Measurements from ENCODE around the gene PPP1CA. TPM values are rescaled to one million over a fixed set of nuclear protein-coding genes. Genes with fewer than 3 reads are reported as not detected.

Gene PPP1CA
- total RNA-seq, 1 donor from 2014 or later: 159 TPM

DNA sequence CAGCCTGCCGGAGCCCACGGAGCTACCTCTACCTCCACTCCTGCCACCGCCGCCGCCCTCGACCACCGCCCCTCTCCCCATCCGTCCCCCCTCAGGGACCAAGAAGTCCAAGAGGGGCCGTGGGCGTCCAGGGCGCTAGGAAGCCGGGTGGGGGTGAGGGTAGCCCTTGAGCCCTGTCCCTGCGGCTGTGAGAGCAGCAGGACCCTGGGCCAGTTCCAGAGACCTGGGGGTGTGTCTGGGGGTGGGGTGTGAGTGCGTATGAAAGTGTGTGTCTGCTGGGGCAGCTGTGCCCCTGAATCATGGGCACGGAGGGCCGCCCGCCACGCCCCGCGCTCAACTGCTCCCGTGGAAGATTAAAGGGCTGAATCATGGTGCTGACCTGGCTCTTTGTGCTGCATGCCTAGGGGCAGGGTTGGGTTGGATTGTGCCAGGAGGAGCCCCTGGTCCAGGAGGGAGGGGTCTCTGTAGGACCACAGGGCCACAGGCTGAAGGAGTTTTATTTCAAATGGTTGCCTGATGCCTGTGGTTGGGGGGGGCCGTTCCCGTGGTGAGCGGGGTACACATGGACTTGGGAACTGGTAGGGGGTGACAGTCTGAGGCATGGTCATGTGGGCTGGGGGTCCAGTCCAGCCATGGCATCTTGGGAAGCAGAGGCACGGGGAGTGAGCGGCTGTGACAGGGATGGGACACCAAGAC is 33.5 kb upstream of the PPP1CA start:
- H3K27me3 Mint-ChIP-seq (ENCODE audit: low read depth, unreplicated experiment): no peaks in the 10 kb centered on the region
- no peak overlapping the region for H3K4me2 ChIP-seq (ENCODE audit: low read length)
- no peak overlapping the region for H3K27ac Mint-ChIP-seq (ENCODE audit: unreplicated experiment)
- peaks cover 13% of the 10 kb centered on the region for H3K4me1 ChIP-seq (ENCODE audit: insufficient read depth, low read length)
- H3K27ac ChIP-seq (ENCODE audit: low read depth, low read length): no peak overlapping the region
- H3K4me1 Mint-ChIP-seq (ENCODE audit: low read depth, unreplicated experiment): peaks cover 7% of the 10 kb centered on the region
- no peaks in the 10 kb centered on the region for H4K20me1 ChIP-seq (ENCODE audit: insufficient read depth, low read length)
- FAIRE-seq: no peak
- H3K4me3 ChIP-seq (ENCODE audit: insufficient read depth, low read depth, low read length): no peak overlapping the region
- no peaks in the 10 kb centered on the region for H3K27me3 ChIP-seq (ENCODE audit: insufficient read depth, low read length)
- no peak overlapping the region for H3K9ac ChIP-seq (ENCODE audit: low read length)
- H3K36me3 ChIP-seq (ENCODE audit: insufficient read depth, low read length): peaks cover 8% of the 10 kb centered on the region
- peaks cover 7% of the 10 kb centered on the region for H3K79me2 ChIP-seq (ENCODE audit: insufficient read depth, low read length)
- no peak overlapping the region for H3K4me3 Mint-ChIP-seq (ENCODE audit: unreplicated experiment)
- DNase-seq (ENCODE audit: low read depth): no peak
- H3K9me3 ChIP-seq (ENCODE audit: insufficient read depth, low read depth, low read length): no peaks in the 10 kb centered on the region
- TF ChIP-seq, protein P1, sequence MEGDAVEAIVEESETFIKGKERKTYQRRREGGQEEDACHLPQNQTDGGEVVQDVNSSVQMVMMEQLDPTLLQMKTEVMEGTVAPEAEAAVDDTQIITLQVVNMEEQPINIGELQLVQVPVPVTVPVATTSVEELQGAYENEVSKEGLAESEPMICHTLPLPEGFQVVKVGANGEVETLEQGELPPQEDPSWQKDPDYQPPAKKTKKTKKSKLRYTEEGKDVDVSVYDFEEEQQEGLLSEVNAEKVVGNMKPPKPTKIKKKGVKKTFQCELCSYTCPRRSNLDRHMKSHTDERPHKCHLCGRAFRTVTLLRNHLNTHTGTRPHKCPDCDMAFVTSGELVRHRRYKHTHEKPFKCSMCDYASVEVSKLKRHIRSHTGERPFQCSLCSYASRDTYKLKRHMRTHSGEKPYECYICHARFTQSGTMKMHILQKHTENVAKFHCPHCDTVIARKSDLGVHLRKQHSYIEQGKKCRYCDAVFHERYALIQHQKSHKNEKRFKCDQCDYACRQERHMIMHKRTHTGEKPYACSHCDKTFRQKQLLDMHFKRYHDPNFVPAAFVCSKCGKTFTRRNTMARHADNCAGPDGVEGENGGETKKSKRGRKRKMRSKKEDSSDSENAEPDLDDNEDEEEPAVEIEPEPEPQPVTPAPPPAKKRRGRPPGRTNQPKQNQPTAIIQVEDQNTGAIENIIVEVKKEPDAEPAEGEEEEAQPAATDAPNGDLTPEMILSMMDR (IDR thresholded peaks at IDR 0.05; ENCODE audit: insufficient read depth, low read depth, low read length): no peak
- TF ChIP-seq EZH2 (IDR thresholded peaks at IDR 0.05; ENCODE audit: insufficient read depth, low read length): no peak
- H3K36me3 Mint-ChIP-seq (ENCODE audit: low read depth, unreplicated experiment): peaks cover 9% of the 10 kb centered on the region
- H3K9me3 Mint-ChIP-seq (ENCODE audit: unreplicated experiment): no peaks in the 10 kb centered on the region
- H2AFZ ChIP-seq (ENCODE audit: low read depth, low read length): no peak overlapping the region

DNA sequence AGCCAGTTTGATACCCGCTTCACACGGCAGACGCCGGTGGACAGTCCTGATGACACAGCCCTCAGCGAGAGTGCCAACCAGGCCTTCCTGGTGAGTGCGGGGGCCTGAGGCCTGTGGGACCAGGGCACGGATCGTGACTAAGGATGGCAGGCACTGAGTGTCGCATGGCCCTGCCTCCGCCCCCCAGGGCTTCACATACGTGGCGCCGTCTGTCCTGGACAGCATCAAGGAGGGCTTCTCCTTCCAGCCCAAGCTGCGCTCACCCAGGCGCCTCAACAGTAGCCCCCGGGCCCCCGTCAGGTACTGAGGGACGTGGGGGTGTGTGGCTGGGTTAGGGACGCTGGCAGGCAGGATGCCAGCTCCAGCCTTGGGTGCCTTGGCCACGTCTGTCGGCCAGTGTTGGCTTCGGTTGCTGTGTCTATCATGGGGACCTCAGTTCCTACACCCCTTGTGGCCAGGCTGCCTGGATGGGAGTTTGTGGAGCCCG is 32.8 kb upstream of the PPP1CA start:
- no peak for FAIRE-seq
- H3K9me3 Mint-ChIP-seq (ENCODE audit: unreplicated experiment): no peaks in the 10 kb centered on the region

More for the DNA sequence above, 32.8 kb upstream of the PPP1CA start:
- Histone ChIP-seq H3K27ac (ENCODE audit: low read depth, low read length) (no peak overlapping the region), H2AFZ (ENCODE audit: low read depth, low read length) (no peak overlapping the region), H3K4me2 (ENCODE audit: low read length) (no peak overlapping the region), H3K36me3 (ENCODE audit: insufficient read depth, low read length) (peaks cover 8% of the 10 kb centered on the region), H3K4me1 (ENCODE audit: insufficient read depth, low read length) (peaks cover 17% of the 10 kb centered on the region), H3K27me3 (ENCODE audit: insufficient read depth, low read length) (no peaks in the 10 kb centered on the region), H3K9me3 (ENCODE audit: insufficient read depth, low read depth, low read length) (no peaks in the 10 kb centered on the region), H3K4me3 (ENCODE audit: insufficient read depth, low read depth, low read length) (no peak overlapping the region), H3K79me2 (ENCODE audit: insufficient read depth, low read length) (peaks cover 14% of the 10 kb centered on the region), H4K20me1 (ENCODE audit: insufficient read depth, low read length) (no peaks in the 10 kb centered on the region), H3K9ac (ENCODE audit: low read length) (no peak overlapping the region)
- Mint-ChIP-seq H3K4me1 (ENCODE audit: low read depth, unreplicated experiment) (peaks cover 7% of the 10 kb centered on the region), H3K4me3 (ENCODE audit: unreplicated experiment) (no peak overlapping the region), H3K27me3 (ENCODE audit: low read depth, unreplicated experiment) (no peaks in the 10 kb centered on the region), H3K27ac (ENCODE audit: unreplicated experiment) (no peak overlapping the region), H3K36me3 (ENCODE audit: low read depth, unreplicated experiment) (peaks cover 8% of the 10 kb centered on the region)
- no peak for TF ChIP-seq EZH2 (IDR thresholded peaks at IDR 0.05; ENCODE audit: insufficient read depth, low read length)
- TF ChIP-seq, protein P1 (IDR thresholded peaks at IDR 0.05; ENCODE audit: insufficient read depth, low read depth, low read length): no peak
- DNase-seq (ENCODE audit: low read depth): no peak
